Measurements from ENCODE around the gene CCDC121.

CCDC121 gene, protein sequence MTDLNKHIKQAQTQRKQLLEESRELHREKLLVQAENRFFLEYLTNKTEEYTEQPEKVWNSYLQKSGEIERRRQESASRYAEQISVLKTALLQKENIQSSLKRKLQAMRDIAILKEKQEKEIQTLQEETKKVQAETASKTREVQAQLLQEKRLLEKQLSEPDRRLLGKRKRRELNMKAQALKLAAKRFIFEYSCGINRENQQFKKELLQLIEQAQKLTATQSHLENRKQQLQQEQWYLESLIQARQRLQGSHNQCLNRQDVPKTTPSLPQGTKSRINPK

DNA sequence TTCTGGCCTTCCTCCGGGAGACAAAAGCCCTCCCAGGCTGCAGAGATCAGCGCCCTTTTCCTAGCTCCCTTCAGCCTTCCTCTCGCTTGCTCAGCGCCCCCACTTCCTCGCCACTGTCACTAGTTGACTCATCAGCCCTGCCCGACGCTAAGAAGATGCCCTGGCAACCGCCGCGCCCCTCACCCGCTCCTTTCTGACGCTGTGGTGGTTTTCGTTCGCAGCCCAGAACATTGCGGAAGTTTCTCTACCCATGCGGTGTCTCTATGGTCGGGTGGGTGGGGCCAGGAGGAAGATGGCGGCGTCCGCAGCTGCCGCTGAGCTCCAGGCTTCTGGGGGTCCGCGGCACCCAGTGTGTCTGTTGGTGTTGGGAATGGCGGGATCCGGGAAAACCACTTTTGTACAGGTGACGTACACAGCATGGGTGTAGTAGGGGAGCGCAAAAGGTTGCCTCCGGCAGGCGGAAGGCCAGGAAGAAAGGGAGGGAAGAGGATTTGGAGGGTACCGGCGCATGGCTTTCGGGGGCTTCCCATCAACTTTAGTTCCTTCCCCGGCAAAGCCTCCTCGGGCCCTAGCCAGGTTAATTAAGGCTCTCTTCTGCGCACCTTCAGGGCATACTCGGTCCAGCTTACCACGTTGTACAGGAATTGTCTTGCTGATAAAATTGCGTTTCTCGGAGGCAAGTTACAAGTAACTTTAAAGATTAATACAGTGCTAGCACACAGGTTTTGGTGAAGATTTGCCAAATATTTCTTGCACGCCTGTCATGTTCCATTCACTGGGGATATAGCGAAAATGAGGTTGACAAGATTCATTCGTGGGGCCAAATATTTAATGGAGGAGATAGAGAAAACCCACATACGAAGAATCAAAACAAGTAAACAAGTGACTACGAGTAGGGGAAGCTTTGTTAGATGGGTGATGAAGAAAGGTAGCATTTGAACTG, at the start of gene CCDC121, which contains the start of gene GPN1:
Gene CCDC121 (minus strand): TSS at position 246 of the 943 bp plus-strand sequence. CDS start 1,213 bp downstream, outside the sequence.
Gene GPN1 (plus strand): TSS at position 284 of the 943 bp plus-strand sequence. CDS start 9 bp downstream, at position 293.
- peak; percentile 68 for DNase-seq (ENCODE audit: low read depth)

GRCh38 chr2:27672723-27673486, 44.1 kb upstream of the CCDC121 start:
- DNase-seq (ENCODE audit: low read depth): no peak

DNA sequence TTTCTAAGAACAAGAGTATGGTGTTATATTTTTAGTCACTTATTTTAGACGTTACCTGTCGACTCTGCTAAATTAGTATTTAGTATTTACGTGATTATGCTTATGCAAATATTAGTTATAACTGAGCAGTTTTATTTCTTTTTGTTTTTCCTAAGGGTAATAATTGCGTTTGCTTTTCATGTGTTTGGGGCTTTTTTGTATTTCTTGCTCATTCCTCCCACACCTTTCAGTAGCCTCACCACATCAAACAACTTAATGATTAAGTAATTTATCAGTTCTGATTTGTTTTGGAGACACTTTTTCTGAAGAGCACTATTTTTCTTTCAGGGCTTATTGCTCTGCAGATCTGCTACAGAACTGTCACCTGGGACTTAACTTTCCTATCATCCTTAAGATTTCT, 42.4 kb upstream of the CCDC121 start:
- no peak for DNase-seq (ENCODE audit: low read depth)

GRCh38 chr2:27667446-27667845, 38.6 kb upstream of the CCDC121 start:
- DNase-seq (ENCODE audit: low read depth): no peak

GRCh38 chr2:27664622-27665363, 36.0 kb upstream of the CCDC121 start:
- DNase-seq (ENCODE audit: low read depth): no peak

DNA sequence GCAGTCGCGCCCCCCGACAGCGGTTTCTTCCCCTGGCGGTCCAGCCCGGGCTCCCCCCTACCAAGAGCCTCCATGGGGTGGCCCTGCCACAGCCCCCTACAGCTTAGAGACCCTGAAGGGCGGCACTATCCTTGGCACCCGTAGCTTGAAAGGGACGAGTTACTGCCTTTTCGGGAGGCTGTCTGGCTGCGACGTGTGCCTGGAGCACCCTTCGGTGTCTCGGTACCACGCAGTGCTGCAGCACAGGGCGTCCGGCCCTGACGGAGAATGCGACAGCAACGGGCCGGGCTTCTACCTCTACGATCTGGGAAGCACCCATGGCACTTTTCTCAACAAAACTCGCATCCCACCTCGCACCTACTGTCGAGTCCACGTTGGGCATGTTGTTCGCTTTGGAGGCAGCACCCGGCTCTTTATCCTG, 35.4 kb upstream of the CCDC121 start:
- DNase-seq (ENCODE audit: low read depth): no peak

- no peak for DNase-seq (ENCODE audit: low read depth)
Measured at GRCh38 chr2:27663285-27664153, 34.7 kb upstream of the CCDC121 start, which contains the start of the genes SLC4A1AP and SUPT7L. Gene SLC4A1AP (plus strand): TSS chr2:27663889. CDS start chr2:27663915, 26 bp downstream. Gene SUPT7L (minus strand): TSS chr2:27663614. CDS start chr2:27662192, 1,422 bp downstream.

- DNase-seq (ENCODE audit: low read depth): no peak
Measured at GRCh38 chr2:27661371-27661770, 32.6 kb upstream of the CCDC121 start.

- DNase-seq (ENCODE audit: low read depth): peak; percentile 67
Measured at GRCh38 chr2:27655155-27655951, 26.5 kb upstream of the CCDC121 start.

- no peak for DNase-seq (ENCODE audit: low read depth)
Measured at GRCh38 chr2:27653397-27653796, 24.6 kb upstream of the CCDC121 start.

DNA sequence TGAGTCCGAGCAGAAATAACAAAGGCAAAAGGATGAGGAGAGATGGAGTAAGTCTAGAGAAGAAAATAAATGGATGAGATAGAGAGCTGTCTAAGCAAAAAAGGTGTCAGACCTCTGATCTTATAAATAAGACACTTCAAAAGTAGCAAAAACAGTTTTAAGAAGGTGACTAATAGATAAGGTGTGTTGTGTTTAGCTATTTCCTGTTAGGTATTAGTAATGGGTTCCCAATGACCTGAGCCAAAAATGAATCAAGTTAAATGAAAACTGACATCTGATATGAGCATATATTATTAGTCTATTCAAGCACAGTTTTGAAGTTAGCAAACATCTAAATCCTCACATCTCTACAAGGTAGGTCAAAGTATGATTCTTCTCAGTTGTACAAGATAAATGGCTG, 24.0 kb upstream of the CCDC121 start:
- no peak for DNase-seq (ENCODE audit: low read depth)

- no peak for DNase-seq (ENCODE audit: low read depth)
Measured at GRCh38 chr2:27652341-27652740, 23.5 kb upstream of the CCDC121 start.

DNA sequence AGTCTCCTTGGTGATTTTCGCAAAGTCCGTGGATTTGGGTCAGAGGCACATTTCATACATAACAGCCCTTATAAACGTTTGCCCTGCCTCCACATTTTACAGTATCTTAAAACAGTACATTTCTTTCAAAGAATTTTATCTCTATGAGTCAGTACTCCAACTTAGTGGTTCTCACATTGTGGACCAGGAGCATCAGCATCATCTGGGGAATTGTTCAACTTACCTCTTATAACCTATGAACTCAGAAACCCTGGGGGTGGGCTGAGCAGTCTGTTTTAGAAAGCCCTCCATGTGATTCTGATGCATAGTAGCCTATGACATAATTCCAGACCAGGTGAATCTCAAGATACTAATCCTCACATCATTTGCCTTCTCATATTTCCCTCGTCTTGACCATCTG, 22.2 kb upstream of the CCDC121 start:
- DNase-seq (ENCODE audit: low read depth): no peak

GRCh38 chr2:27647737-27648136, 18.9 kb upstream of the CCDC121 start:
- no peak for DNase-seq (ENCODE audit: low read depth)

GRCh38 chr2:27647289-27647688, 18.5 kb upstream of the CCDC121 start:
- no peak for DNase-seq (ENCODE audit: low read depth)

GRCh38 chr2:27645197-27645596, 16.4 kb upstream of the CCDC121 start:
- DNase-seq (ENCODE audit: low read depth): no peak

- no peak for DNase-seq (ENCODE audit: low read depth)
Measured at GRCh38 chr2:27640722-27641245, 12.0 kb upstream of the CCDC121 start.

GRCh38 chr2:27638709-27639108, 9.9 kb upstream of the CCDC121 start:
- peak; percentile 94 for DNase-seq (ENCODE audit: low read depth)

GRCh38 chr2:27638037-27638637, 9.3 kb upstream of the CCDC121 start:
- peak; percentile 90 for DNase-seq (ENCODE audit: low read depth)

Measured in non-pigmented ciliary epithelial cell (primary cell).